ENCODE measurements around the gene CHAC1. TPM values are rescaled to one million over a fixed set of nuclear protein-coding genes. Genes with fewer than 3 reads are reported as not detected.
"Not testable (repeated sequence)": the region's sequence is repeated elsewhere in the genome, so short reads cannot be mapped to it uniquely, and the experiment has no call there.

Gene CHAC1
- total RNA-seq, 2 experiments from 2014 or later = 19.8 to 20.2 TPM

DNA sequence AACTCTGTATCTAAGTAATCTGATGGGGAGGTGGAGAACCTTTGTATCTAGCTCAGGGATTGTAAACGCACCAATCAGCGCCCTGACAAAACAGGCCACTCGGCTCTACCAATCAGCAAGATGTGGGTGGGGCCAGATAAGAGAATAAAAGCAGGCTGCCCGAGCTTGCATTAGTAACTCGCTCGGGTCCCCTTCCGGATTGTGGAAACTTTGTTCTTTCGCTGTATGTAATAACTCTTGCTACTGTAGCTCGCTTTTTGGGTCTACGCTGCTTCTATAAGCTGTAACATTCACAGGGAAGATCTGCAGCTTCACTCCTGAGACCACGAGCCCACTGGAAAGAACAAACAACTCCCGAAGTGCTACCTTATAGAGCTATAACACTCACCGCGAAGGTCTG is 9.0 kb downstream of the CHAC1 start:
- DNase-seq; H3K4me3 Mint-ChIP-seq; H3K9me3 Mint-ChIP-seq; intact Hi-C loops (cut with micrococcal nuclease); H3K27ac Mint-ChIP-seq; H3K4me1 Mint-ChIP-seq (ENCODE audit: low read depth); H3K27me3 Mint-ChIP-seq (ENCODE audit: low read depth); H3K36me3 Mint-ChIP-seq (ENCODE audit: low read depth): not testable (repeated sequence)
- CTCF ChIA-PET = interaction anchor here (1.8 kb wide), 1 partner anchor 58 kb away, joined by 6 read pairs; no protein-coding TSS in a partner anchor

DNA sequence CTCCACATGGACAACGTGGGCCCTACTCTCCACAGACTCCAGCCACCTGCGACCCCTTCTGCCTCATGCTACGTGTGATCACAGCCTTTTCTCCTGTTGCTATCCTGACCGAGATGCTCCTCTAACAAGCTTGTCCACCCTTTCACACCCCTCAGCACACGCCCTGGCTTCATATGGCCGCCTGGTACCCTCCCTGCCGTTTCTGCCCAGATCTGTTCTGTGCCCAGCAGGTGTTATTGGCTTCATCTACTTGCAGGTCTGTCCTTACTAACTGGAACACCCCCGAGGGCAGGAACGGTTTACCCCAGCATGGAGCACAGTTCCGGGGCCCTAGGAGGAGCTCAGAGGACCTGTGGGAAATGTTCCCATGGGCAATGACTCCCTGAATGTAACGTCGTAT is 9.9 kb downstream of the CHAC1 start:
- DNase-seq = no peak
- Mint-ChIP-seq H3K27ac (no peak overlapping the region), H3K27me3 (ENCODE audit: low read depth) (no peaks in the 10 kb centered on the region), H3K36me3 (ENCODE audit: low read depth) (no peaks in the 10 kb centered on the region), H3K9me3 (no peaks in the 10 kb centered on the region), H3K4me1 (ENCODE audit: low read depth) (no peaks in the 10 kb centered on the region), H3K4me3 (no peak overlapping the region)
- intact Hi-C loops (cut with micrococcal nuclease) = no loop called here
- CTCF ChIA-PET = interaction anchor here (0.6 to 1.8 kb wide), 4 partner anchors 13 to 198 kb away, joined by 3 to 6 read pairs (median 4); no protein-coding TSS in a partner anchor

DNA sequence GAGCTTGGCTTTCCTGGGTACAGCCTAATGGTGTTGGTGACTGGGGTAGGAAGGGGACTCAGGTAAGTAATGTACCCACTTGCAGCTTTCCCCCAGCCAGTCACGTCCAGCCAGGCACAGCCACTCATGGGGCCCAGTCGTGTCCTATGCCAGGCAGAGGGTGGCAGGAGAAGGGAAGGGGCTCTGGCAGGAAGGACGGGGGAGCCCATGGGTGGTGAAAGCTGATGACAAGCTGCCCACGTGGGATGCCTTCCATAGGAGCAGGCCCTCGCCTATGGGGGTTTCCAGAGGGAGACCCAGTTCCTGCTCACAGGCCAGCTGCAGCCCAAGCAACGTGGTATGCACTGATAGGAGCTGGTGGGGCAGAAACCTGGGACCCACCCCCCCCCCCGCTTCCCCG is 10.7 kb downstream of the CHAC1 start:
- no peaks in the 10 kb centered on the region for H3K36me3 Mint-ChIP-seq (ENCODE audit: low read depth)
- H3K4me3 Mint-ChIP-seq = no peak overlapping the region
- no peak for DNase-seq
- intact Hi-C loops (cut with micrococcal nuclease) = no loop called here
- H3K27ac Mint-ChIP-seq = no peak overlapping the region
- CTCF ChIA-PET = interaction anchor here (0.8 to 1.8 kb wide), 2 partner anchors 12 to 60 kb away, joined by 3 to 6 read pairs; no protein-coding TSS in a partner anchor
- no peaks in the 10 kb centered on the region for H3K4me1 Mint-ChIP-seq (ENCODE audit: low read depth)
- no peaks in the 10 kb centered on the region for H3K27me3 Mint-ChIP-seq (ENCODE audit: low read depth)
- H3K9me3 Mint-ChIP-seq = no peaks in the 10 kb centered on the region

DNA sequence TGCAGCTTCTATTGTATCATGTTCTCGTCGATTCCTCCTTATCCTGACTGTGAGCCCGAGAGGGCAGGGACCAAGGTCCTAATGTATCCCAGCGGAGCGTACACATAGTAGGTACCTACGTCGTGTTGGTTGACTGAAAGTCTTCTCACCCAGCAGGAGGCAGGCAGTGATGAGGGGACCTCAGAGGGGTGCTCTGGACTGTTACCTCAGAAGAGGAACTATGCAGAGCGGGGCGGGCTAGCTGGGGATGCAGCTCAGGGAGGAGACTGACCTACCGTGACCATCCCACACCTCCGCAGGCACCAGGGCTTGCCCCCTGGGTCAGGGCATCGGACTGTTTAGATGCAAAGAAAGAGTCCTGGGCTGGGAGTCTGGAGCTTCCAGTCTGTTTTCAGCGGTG is 11.4 kb downstream of the CHAC1 start:
- CTCF ChIA-PET = interaction anchor here (1.0 kb wide), 1 partner anchor 22 kb away, joined by 4 read pairs; no protein-coding TSS in a partner anchor
- Mint-ChIP-seq H3K36me3 (ENCODE audit: low read depth) (no peaks in the 10 kb centered on the region), H3K4me3 (no peak overlapping the region), H3K27me3 (ENCODE audit: low read depth) (no peaks in the 10 kb centered on the region), H3K9me3 (no peaks in the 10 kb centered on the region), H3K27ac (no peak overlapping the region), H3K4me1 (ENCODE audit: low read depth) (no peaks in the 10 kb centered on the region)
- intact Hi-C loops (cut with micrococcal nuclease) = no loop called here
- no peak for DNase-seq

DNA sequence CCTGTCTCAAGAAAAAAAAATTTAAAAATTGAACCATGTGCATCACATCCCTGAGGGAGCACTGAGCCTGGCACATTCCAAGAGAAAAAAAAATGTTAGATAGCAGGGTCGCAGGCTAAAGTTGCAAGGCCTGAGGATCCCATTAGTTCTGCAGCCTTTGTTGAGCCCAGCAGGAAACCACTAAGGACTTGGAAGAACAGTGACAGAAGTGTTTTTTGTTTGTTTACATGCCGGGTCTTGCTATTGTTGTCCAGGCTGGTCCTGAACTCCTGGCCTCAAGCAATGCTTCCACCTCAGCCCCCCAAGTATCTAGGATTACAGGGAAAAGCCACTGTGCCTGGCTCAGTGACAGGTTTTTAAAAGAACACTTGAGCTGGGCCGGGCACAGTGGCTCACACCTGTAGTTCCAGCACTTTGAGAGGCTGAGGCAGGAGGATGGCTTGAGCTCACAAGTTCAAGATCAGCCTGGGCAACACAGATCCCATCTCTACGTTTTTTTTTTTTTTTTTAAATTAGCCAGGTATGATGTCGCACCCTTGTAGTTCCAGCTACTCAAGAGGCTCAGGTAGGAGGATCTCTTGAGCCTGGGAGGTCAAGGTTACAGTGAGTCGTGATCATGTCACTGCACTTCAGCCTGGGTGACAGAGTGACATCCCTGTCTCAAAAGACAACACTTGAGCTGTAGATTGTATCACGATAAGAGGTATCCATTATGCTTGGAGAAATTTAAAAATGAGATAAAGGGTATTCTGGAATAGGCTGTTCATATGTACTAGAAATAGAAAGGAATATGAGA is 15.2 kb downstream of the CHAC1 start:
- no peak overlapping the region for H3K27ac Mint-ChIP-seq

DNA sequence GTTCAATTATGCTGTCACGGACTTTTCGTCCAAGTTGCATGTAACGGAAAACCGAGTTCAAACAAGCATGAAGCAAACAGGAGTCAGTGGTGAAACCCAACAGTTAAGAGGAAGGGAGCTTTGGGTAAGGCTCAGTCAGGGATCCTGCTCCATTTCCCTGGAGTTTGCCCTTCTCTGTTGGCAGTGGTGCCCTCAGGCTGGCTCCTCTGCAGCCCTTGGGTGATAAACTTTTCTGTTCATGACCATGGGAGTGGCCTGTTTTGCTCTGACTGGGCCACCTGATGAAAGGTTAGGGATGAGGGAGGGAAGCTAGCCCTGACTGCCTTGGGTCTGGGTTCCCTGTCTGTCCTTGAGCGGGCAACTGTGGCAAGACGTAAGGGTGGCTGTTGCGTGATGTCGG is 16.1 kb downstream of the CHAC1 start:
- intact Hi-C loops (cut with micrococcal nuclease) = no loop called here
- Mint-ChIP-seq H3K27me3 (ENCODE audit: low read depth) (no peaks in the 10 kb centered on the region), H3K4me3 (no peak overlapping the region), H3K27ac (no peak overlapping the region), H3K9me3 (no peaks in the 10 kb centered on the region), H3K4me1 (ENCODE audit: low read depth) (no peaks in the 10 kb centered on the region), H3K36me3 (ENCODE audit: low read depth) (peaks cover 2% of the 10 kb centered on the region)
- CTCF ChIA-PET = interaction anchor here (0.7 kb wide), 1 partner anchor 15 kb away, joined by 3 read pairs; no protein-coding TSS in a partner anchor
- no peak for DNase-seq

More for the DNA sequence above, 15.2 kb downstream of the CHAC1 start:
- H3K4me1 Mint-ChIP-seq (ENCODE audit: low read depth) = no peaks in the 10 kb centered on the region
- H3K36me3 Mint-ChIP-seq (ENCODE audit: low read depth) = no peaks in the 10 kb centered on the region
- no peak for DNase-seq
- no peaks in the 10 kb centered on the region for H3K9me3 Mint-ChIP-seq
- intact Hi-C loops (cut with micrococcal nuclease) = no loop called here
- H3K4me3 Mint-ChIP-seq = no peak overlapping the region
- CTCF ChIA-PET = interaction anchor here (0.6 to 0.7 kb wide), 3 partner anchors 49 to 291 kb away, joined by 3 read pairs; no protein-coding TSS in a partner anchor
- no peaks in the 10 kb centered on the region for H3K27me3 Mint-ChIP-seq (ENCODE audit: low read depth)

DNA sequence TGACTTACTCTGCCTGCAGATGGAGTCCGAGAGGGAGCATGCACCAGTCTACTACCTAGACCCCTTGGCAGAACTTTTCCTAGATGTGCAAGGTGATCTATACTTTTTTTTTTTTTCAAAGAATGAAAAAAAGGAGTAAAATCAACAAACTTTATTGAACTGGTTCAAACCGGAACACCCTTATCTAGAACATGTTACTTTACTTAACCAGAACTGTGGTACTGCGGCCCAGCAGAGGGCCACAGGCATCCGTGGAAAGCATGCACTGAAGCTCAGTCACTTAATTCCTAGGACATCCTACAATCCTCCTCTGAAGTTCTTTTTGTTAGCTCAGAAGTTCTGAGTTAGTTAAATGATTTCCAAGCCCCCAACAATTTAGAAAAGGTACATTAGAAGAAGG is 21.6 kb downstream of the CHAC1 start:
- CTCF ChIA-PET = interaction anchor here (1.0 kb wide), 1 partner anchor 209 kb away, joined by 4 read pairs; no protein-coding TSS in a partner anchor
- Mint-ChIP-seq H3K27me3 (ENCODE audit: low read depth) (no peaks in the 10 kb centered on the region), H3K27ac (no peak overlapping the region), H3K9me3 (no peaks in the 10 kb centered on the region), H3K4me3 (no peak overlapping the region), H3K4me1 (ENCODE audit: low read depth) (no peaks in the 10 kb centered on the region), H3K36me3 (ENCODE audit: low read depth) (peaks cover 7% of the 10 kb centered on the region)
- intact Hi-C loops (cut with micrococcal nuclease) = no loop called here
- DNase-seq = no peak

DNA sequence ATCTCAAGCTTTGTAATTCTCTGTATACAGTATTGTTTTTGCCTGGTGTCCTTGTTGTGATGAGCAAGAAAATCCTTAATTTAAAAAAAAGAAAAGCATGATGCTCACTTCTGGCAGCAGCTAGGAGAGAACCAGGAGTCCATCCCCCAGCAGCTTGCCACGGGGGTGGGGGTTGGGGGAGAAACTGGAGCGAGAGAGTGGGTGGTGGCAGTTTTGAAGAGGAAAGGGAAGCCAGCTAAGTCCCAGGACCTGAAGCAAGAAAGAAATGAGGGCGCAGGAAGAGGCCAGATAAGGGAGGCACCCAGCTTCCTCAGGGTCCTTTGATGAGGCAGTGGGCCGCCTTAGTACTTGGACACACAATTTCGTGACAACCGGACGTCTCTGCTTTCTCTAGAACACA is 23.5 kb downstream of the CHAC1 start:
- H3K36me3 Mint-ChIP-seq (ENCODE audit: low read depth) = peaks cover 22% of the 10 kb centered on the region
- no peaks in the 10 kb centered on the region for H3K27me3 Mint-ChIP-seq (ENCODE audit: low read depth)
- no peaks in the 10 kb centered on the region for H3K9me3 Mint-ChIP-seq
- CTCF ChIA-PET = interaction anchor here (1.2 to 1.9 kb wide), 3 partner anchors 9 to 49 kb away, joined by 3 to 6 read pairs (median 3); no protein-coding TSS in a partner anchor
- intact Hi-C loops (cut with micrococcal nuclease) = no loop called here
- H3K27ac Mint-ChIP-seq = no peak overlapping the region
- no peaks in the 10 kb centered on the region for H3K4me1 Mint-ChIP-seq (ENCODE audit: low read depth)
- H3K4me3 Mint-ChIP-seq = no peak overlapping the region
- DNase-seq = no peak

DNA sequence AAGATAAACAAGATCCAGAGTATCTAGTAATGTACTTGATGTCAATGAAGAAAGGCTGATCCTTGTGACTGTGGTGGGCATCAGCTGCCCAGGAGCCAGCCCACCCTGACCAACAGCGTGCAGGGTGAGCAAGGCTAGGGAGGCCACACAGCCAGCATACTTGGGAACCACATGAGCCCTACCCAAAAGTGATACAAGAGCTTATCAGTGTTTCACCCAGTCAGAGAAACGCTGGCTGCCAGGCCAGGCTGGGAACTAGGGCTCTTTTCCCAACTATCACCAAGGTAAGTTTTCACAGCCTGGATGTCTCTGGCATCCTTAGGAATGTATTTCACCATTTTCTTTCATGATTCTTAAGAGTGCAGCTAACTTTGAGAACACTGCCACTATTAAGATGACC is 24.9 kb downstream of the CHAC1 start:
- peaks cover 32% of the 10 kb centered on the region for H3K36me3 Mint-ChIP-seq (ENCODE audit: low read depth)
- DNase-seq = no peak
- H3K27ac Mint-ChIP-seq = no peak overlapping the region
- H3K4me1 Mint-ChIP-seq (ENCODE audit: low read depth) = no peaks in the 10 kb centered on the region
- no peaks in the 10 kb centered on the region for H3K27me3 Mint-ChIP-seq (ENCODE audit: low read depth)
- no peaks in the 10 kb centered on the region for H3K9me3 Mint-ChIP-seq
- H3K4me3 Mint-ChIP-seq = no peak overlapping the region
- CTCF ChIA-PET = interaction anchor here (1.1 to 1.3 kb wide), 3 partner anchors 7 to 120 kb away, joined by 3 read pairs; no protein-coding TSS in a partner anchor
- intact Hi-C loops (cut with micrococcal nuclease) = no loop called here

DNA sequence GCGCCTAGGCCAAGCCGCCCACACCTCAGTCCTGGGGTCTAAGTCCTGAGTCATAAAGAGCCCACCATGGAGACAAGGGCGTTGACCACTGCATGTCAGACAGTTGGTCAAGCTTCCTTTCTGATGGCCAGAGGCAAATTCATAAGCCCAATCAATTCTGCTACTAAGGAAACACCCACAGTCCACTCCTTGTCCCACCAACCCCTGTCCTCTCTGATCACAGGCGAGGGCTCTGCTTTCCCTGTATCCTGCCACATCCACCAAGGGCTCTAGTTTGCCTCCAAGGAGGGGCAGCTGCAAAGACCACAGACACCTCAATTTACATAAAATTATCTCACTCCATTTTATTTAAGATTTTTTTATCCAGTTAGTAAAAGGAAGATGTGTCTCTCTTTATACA is 25.3 kb downstream of the CHAC1 start:
- CTCF ChIA-PET = interaction anchor here (1.1 to 1.3 kb wide), 2 partner anchors 71 to 120 kb away, joined by 3 read pairs; no protein-coding TSS in a partner anchor

DNA sequence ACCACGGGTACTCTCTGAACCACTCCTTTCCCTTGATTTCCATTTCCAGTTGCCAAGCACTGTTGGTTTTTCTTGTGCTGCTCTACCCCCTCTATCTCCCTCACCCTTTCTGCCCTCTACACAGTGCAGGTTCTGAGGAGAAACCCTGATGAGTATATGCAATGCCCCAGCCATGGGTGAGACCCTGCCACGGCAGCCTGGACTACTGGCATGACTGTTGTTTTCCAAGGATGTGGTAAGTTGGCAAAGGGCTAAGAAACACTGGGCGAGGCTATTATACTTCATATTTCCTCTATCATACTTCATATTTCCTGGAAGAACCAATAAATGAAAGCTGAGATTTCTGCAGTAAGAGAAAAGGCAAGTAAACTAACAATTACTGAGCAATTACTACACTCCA is 27.9 kb downstream of the CHAC1 start:
- Mint-ChIP-seq H3K27me3 (ENCODE audit: low read depth) (no peaks in the 10 kb centered on the region), H3K4me1 (ENCODE audit: low read depth) (no peaks in the 10 kb centered on the region), H3K27ac (no peak overlapping the region), H3K4me3 (no peak overlapping the region), H3K36me3 (ENCODE audit: low read depth) (peaks cover 43% of the 10 kb centered on the region), H3K9me3 (no peaks in the 10 kb centered on the region)
- intact Hi-C loops (cut with micrococcal nuclease) = no loop called here
- no peak for DNase-seq
- CTCF ChIA-PET = no interaction called here

More for the DNA sequence above, 25.3 kb downstream of the CHAC1 start:
- no peaks in the 10 kb centered on the region for H3K4me1 Mint-ChIP-seq (ENCODE audit: low read depth)
- intact Hi-C loops (cut with micrococcal nuclease) = no loop called here
- H3K4me3 Mint-ChIP-seq = no peak overlapping the region
- no peak for DNase-seq
- no peaks in the 10 kb centered on the region for H3K9me3 Mint-ChIP-seq
- no peaks in the 10 kb centered on the region for H3K27me3 Mint-ChIP-seq (ENCODE audit: low read depth)
- peaks cover 36% of the 10 kb centered on the region for H3K36me3 Mint-ChIP-seq (ENCODE audit: low read depth)
- no peak overlapping the region for H3K27ac Mint-ChIP-seq

DNA sequence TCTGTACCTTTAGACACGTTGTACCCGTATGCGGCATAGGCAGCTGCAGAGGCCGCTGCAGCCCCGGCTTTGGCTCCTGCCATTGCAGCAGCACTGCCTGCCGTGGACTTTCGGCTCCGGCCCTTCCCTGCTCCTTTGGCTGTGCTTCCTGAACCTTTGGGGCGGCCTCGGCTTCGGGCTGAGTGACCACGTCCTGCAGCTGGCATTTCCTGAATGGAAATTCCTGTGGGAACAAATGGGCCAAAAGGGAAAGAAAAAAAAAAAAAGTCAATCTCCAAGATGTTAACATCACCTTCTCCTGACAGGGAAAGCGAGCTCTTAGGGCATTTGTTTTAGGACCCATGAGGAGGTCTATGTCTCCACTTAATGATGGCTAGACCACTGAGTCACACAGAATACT is 29.6 kb downstream of the CHAC1 start:
- Mint-ChIP-seq H3K36me3 (ENCODE audit: low read depth) (peaks cover 51% of the 10 kb centered on the region), H3K27ac (no peak overlapping the region), H3K4me3 (no peak overlapping the region), H3K4me1 (ENCODE audit: low read depth) (no peaks in the 10 kb centered on the region), H3K9me3 (no peaks in the 10 kb centered on the region), H3K27me3 (ENCODE audit: low read depth) (no peaks in the 10 kb centered on the region)
- CTCF ChIA-PET = interaction anchor here (0.7 to 1.4 kb wide), 5 partner anchors 52 to 203 kb away, joined by 3 to 4 read pairs (median 3); no protein-coding TSS in a partner anchor
- intact Hi-C loops (cut with micrococcal nuclease) = no loop called here
- no peak for DNase-seq

DNA sequence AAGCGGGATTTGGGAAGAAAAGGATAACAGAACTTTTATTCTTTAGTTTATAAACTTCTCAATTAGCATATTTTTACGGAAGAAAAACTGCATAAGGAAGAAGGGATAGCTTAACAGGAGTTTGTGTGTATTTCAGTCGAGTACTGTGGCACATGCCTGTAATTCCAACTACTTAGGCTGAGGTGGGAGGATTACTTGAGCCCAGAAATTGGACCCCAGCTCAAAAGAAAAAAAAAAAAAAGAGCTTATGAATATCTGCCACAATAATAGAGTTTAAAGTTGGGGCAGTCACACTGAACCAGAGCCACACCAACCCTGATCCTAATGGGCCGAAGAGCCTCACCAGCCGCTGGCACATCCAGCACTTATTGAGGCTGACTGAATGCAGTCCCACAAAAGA is 31.1 kb downstream of the CHAC1 start:
- Mint-ChIP-seq H3K36me3 (ENCODE audit: low read depth) (peaks cover 49% of the 10 kb centered on the region), H3K4me1 (ENCODE audit: low read depth) (no peaks in the 10 kb centered on the region), H3K4me3 (no peak overlapping the region), H3K27ac (no peak overlapping the region), H3K27me3 (ENCODE audit: low read depth) (no peaks in the 10 kb centered on the region), H3K9me3 (no peaks in the 10 kb centered on the region)
- CTCF ChIA-PET = no interaction called here
- DNase-seq = no peak
- intact Hi-C loops (cut with micrococcal nuclease) = no loop called here

Measured in activated naive CD4-positive, alpha-beta T cell treated with anti-CD3 and anti-CD28 coated beads for 36 hours (primary cell).